Neural cell (in vitro differentiated cells): ENCODE data around the gene DLL1.

Source experiments
- EZH2 ChIP-seq: fragments of 200-600, 300-800 bp; shearing (Covaris generic), sonication (generic); IDR thresholded peaks from 2 replicates; pipeline ENCODE4 v1.6.1; 2014; ENCODE audit warnings: antibody characterized with exemption, low read length, borderline replicate concordance, mild to moderate bottlenecking; ENCODE audit not compliant: insufficient read depth, poor library complexity, severe bottlenecking
- MXI1 ChIP-seq: fragments of 450-650 bp; conservative IDR thresholded peaks from 2 replicates; pipeline ENCODE4 v1.6.1; 2014; ENCODE audit warnings: antibody characterized with exemption, mild to moderate bottlenecking; ENCODE audit not compliant: poor library complexity, severe bottlenecking
- POLR2AphosphoS5 ChIP-seq: IDR thresholded peaks from 2 replicates; pipeline ENCODE4 v1.6.1; 2012
- TAF1 ChIP-seq: IDR thresholded peaks from 2 replicates; pipeline ENCODE4 v1.6.1; 2012; ENCODE audit warnings: low read depth
- TF ChIP-seq, protein P1 (sequence below): fragments of 450-650 bp; IDR thresholded peaks from 2 replicates; pipeline ENCODE4 v1.5.1; 2014; ENCODE audit warnings: antibody characterized with exemption, mild to moderate bottlenecking, moderate library complexity; ENCODE audit not compliant: poor library complexity, severe bottlenecking

DNA sequence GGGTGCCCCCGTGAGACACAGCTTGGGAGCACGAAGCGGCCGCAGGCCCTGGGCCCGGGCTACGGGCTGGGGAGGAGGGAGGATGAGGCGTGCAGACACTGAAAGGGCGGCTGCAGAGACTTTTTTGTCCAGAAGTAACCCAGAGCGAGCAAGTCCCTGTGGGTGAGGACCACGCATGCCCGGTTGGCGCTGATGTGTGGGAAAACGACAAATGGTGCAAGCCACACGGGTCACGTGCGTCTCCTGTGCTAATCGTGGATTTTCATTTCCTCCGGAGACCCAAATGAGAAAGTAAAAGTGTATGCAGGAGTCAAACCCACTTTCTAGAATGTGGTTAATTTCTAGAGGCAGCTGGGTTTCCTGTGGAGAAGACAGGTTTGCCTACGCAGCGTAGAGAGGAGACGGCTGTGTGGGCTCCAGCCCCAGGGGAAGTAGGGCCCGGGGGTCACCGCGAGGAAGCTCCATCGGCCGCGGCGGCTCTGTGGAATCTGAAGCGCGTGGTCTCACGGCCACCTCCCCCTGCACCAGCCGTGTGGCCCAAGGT is 19.0 kb downstream of the DLL1 start:
- TF ChIP-seq POLR2AphosphoS5 (no peak), MXI1 (no peak), EZH2 (no peak), TAF1 (no peak)
- TF ChIP-seq, protein P1, sequence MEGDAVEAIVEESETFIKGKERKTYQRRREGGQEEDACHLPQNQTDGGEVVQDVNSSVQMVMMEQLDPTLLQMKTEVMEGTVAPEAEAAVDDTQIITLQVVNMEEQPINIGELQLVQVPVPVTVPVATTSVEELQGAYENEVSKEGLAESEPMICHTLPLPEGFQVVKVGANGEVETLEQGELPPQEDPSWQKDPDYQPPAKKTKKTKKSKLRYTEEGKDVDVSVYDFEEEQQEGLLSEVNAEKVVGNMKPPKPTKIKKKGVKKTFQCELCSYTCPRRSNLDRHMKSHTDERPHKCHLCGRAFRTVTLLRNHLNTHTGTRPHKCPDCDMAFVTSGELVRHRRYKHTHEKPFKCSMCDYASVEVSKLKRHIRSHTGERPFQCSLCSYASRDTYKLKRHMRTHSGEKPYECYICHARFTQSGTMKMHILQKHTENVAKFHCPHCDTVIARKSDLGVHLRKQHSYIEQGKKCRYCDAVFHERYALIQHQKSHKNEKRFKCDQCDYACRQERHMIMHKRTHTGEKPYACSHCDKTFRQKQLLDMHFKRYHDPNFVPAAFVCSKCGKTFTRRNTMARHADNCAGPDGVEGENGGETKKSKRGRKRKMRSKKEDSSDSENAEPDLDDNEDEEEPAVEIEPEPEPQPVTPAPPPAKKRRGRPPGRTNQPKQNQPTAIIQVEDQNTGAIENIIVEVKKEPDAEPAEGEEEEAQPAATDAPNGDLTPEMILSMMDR = no peak
